Measurements from ENCODE around the gene ADCK2.

DNA sequence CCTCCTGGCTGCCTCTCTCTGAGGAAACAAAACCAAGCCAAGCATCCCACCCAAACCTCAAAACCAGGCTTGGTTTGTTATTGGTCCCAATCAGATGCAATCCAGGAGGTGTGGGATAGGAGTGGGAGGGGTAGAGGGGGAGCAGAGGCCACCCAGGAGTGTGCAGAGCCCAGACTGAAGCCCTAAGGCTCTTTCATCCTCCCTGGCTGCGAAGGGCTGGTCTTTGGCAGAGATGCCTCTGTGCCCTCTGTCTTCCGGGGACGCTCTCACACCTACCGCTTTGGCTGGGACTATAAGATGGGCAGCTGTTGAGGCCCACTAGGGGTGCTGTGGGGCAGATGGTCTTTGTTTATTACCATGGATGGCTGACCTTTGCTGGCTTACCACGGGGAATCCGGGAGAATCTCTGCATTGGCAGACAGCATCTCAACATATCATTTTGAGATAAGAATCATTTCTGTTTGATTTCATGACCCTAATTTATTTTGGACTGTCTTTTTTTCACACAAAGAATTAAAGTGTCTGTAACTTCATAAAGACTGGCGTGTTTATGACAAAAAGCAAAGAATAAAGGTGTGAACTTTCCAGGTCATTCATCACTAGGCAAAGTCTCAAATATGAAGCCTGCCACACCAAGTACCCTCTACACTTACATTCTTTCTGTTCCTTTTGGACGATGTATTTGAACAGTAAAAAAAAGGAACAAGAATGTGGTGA, 25.7 kb upstream of the ADCK2 start:
- TF ChIP-seq HBP1 (CRISPR knock-in tag; IDR thresholded peaks at IDR 0.05): no peak
- TF ChIP-seq ZKSCAN1 (IDR thresholded peaks at IDR 0.05; ENCODE audit: low read depth, low read length): no peak
- no peak for TF ChIP-seq RFX5 (IDR thresholded peaks at IDR 0.05; ENCODE audit: low read depth, low read length)
